Sigmoid colon (tissue), 4 donors: ENCODE measurements around the gene AVP.

Experiments used
- EP300 ChIP-seq, 4 donors: sonication (generic); formaldehyde crosslinking; IDR thresholded peaks; one replicate each; pipeline ENCODE4 v1.6.1; 2017; ENCODE audit warnings: antibody characterized with exemption in 4 of 4
- POLR2A ChIP-seq, 2 donors: fragments of 450-650 bp; IDR thresholded peaks; one replicate each; pipeline ENCODE4 v1.6.1; 2016; ENCODE audit warnings: antibody characterized with exemption in 2 of 2, mild to moderate bottlenecking in 2 of 2, moderate library complexity in 2 of 2
- TF ChIP-seq, protein P1 (sequence below), 4 experiments: fragments of 450-650 bp in 3 of 4; fragments of 200-600 bp in 1 of 4; IDR thresholded peaks; one replicate each; pipeline ENCODE4 v1.5.1; 2016 to 2019; ENCODE audit warnings: antibody characterized with exemption in 4 of 4, mild to moderate bottlenecking in 3 of 4, moderate library complexity in 2 of 4

DNA sequence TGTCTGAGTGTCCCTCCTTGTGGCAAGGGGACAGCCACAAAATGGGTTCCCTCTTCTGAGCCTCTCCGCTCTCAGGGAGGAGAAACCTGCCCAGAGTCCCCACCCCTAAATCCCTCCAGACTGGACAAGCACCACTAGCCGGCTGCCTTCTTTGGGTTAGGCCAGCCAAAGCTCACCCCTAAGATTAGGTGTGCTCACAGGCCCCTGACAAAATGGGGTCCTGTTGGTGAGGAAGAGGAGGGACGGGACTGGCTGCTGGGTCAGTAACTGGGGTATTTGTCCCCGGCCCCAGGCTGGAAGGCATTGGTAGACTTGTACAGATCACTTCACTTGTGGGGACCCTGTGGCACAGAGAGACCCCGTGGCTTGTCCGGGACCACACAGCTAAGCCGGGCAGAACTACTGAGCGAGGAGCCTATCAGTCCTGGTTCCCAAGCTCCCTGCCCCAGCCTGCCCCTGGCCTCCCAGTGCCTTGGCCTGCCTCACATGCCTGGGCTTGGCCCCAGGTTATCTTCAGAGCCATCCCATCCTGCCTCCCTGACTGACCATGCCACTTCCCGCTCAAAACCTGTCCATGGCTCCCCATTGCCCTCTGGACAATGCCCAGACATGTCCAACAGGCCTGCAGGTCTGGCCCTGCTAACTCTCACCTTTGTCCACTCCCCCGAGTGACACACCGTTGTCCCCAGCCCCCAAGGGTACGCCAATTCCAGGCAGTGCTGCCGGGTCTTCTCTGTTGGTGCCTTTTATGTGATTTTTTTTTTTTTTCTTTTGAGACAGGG, 10.5 kb upstream of the AVP start:
- TF ChIP-seq EP300 (IDR thresholded peaks at IDR 0.05) (no peak), POLR2A (IDR thresholded peaks at IDR 0.05) (no peak)
- TF ChIP-seq, protein P1, sequence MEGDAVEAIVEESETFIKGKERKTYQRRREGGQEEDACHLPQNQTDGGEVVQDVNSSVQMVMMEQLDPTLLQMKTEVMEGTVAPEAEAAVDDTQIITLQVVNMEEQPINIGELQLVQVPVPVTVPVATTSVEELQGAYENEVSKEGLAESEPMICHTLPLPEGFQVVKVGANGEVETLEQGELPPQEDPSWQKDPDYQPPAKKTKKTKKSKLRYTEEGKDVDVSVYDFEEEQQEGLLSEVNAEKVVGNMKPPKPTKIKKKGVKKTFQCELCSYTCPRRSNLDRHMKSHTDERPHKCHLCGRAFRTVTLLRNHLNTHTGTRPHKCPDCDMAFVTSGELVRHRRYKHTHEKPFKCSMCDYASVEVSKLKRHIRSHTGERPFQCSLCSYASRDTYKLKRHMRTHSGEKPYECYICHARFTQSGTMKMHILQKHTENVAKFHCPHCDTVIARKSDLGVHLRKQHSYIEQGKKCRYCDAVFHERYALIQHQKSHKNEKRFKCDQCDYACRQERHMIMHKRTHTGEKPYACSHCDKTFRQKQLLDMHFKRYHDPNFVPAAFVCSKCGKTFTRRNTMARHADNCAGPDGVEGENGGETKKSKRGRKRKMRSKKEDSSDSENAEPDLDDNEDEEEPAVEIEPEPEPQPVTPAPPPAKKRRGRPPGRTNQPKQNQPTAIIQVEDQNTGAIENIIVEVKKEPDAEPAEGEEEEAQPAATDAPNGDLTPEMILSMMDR (IDR thresholded peaks at IDR 0.05) = no peak
